Endothelial cell of umbilical vein (primary cell): ENCODE measurements around the gene FHIT. TPM values are rescaled to one million over a fixed set of nuclear protein-coding genes. Genes with fewer than 3 reads are reported as not detected.

Experiments used
- BruUV-seq: library from RNA; stranded (reverse); fragments of 400-500 nt; replicated peaks from 2 replicates; lab custom pipeline; 2021; lab: Mats Ljungman, UMichigan
- CTCF ChIA-PET: fragments of 300-600, 350-600 bp; sonication (Branson Sonifier 250); formaldehyde crosslinking; loops from one replicate; lab custom pipeline; 2021; ENCODE audit warnings: antibody characterized with exemption, inconsistent platforms; lab: Charles Lee
- POLR2A ChIA-PET: fragments of 300-600, 350-600 bp; sonication (Branson Sonifier 250); formaldehyde crosslinking; loops from one replicate; lab custom pipeline; 2021; ENCODE audit warnings: antibody characterized with exemption, inconsistent platforms; lab: Charles Lee
- DNase-seq: peaks from one replicate; pipeline ENCODE4 v3.0.0-alpha.2; 2011; ENCODE audit warnings: low read depth, low spot score
- FAIRE-seq: peaks from 2 replicates; lab custom pipeline; 2011; peaks lifted over from hg19 to GRCh38; lab: Jason Lieb, UNC
- H2AFZ ChIP-seq: 2 replicates; pipeline ENCODE4 v1.6.0; 2012; ENCODE audit warnings: low read depth, low read length, control low read depth, inconsistent platforms
- H3K27ac ChIP-seq: 2 replicates; pipeline ENCODE4 v1.5.1; 2011; ENCODE audit warnings: low read depth, mild to moderate bottlenecking, control low read depth, low read length, moderate library complexity; ENCODE audit not compliant: insufficient read depth
- H3K27me3 ChIP-seq, 2 experiments: 2 replicates each; pipeline versions ENCODE4 v1.6.0 to v1.6.1; 2011; ENCODE audit warnings: low read length in 2 of 2, mixed read lengths in 1 of 2; ENCODE audit not compliant: control insufficient read depth in 2 of 2, insufficient read depth in 2 of 2
- H3K36me3 ChIP-seq, 2 experiments: 2 replicates in 1 of 2; 3 replicates in 1 of 2; pipeline ENCODE4 v1.5.1; 2011; ENCODE audit warnings: low read length in 2 of 2, mild to moderate bottlenecking in 1 of 2, moderate library complexity in 1 of 2; ENCODE audit not compliant: control insufficient read depth in 2 of 2, insufficient read depth in 2 of 2; ENCODE audit errors: extremely low read depth in 1 of 2
- H3K4me1 ChIP-seq: 3 replicates; pipeline ENCODE4 v1.5.1; 2011; ENCODE audit warnings: mild to moderate bottlenecking, low read length; ENCODE audit not compliant: control insufficient read depth, insufficient read depth; ENCODE audit errors: extremely low read depth
- H3K4me2 ChIP-seq: 2 replicates; pipeline ENCODE4 v1.6.1; 2011; ENCODE audit warnings: low read length, control low read depth, mixed read lengths; ENCODE audit not compliant: insufficient read depth
- H3K4me3 ChIP-seq, 3 experiments: fragments of 200-600 bp in 1 of 3; sonication (generic), shearing (Covaris generic) in 1 of 3; replicated peaks in 1 of 3; 2 replicates each; pipeline ENCODE4 v1.5.1; 2011 to 2016; ENCODE audit warnings: control low read depth in 3 of 3, low read length in 3 of 3, mild to moderate bottlenecking in 2 of 3, inconsistent platforms in 1 of 3, low read depth in 1 of 3, moderate library complexity in 1 of 3; ENCODE audit not compliant: insufficient read depth in 1 of 3
- H3K79me2 ChIP-seq: 2 replicates; pipeline ENCODE4 v1.6.0; 2012; ENCODE audit warnings: low read length, inconsistent platforms; ENCODE audit not compliant: control insufficient read depth, insufficient read depth
- H3K9ac ChIP-seq: replicated peaks from 2 replicates; pipeline ENCODE3; 2011; ENCODE audit warnings: low read length, control low read depth; ENCODE audit not compliant: insufficient read depth; ENCODE audit errors: extremely low read depth
- H3K9me1 ChIP-seq: replicated peaks from 3 replicates; pipeline ENCODE4 v1.6.0; 2011; ENCODE audit warnings: mild to moderate bottlenecking, low read length; ENCODE audit not compliant: control insufficient read depth, insufficient read depth; ENCODE audit errors: extremely low read depth
- H3K9me3 ChIP-seq: replicated peaks from 2 replicates; pipeline ENCODE4 v1.5.1; 2012; ENCODE audit warnings: low read length, inconsistent platforms; ENCODE audit not compliant: control insufficient read depth, insufficient read depth
- H4K20me1 ChIP-seq: replicated peaks from 2 replicates; pipeline ENCODE3; 2011; ENCODE audit warnings: mild to moderate bottlenecking, low read length; ENCODE audit not compliant: control insufficient read depth, insufficient read depth; ENCODE audit errors: extremely low read depth
- EZH2 ChIP-seq: IDR thresholded peaks from 2 replicates; pipeline ENCODE4 v1.6.1; 2012; ENCODE audit warnings: borderline replicate concordance, low read depth, mild to moderate bottlenecking, moderate library complexity, low read length, inconsistent platforms; ENCODE audit not compliant: severe bottlenecking
- FOS ChIP-seq: IDR thresholded peaks from 2 replicates; pipeline ENCODE4 v1.6.1; 2011; ENCODE audit warnings: mild to moderate bottlenecking, low read length, moderate library complexity, borderline replicate concordance; ENCODE audit not compliant: insufficient read depth
- GATA2 ChIP-seq: IDR thresholded peaks from 2 replicates; pipeline ENCODE4 v1.7.0; 2011; ENCODE audit warnings: low read depth, mild to moderate bottlenecking, moderate library complexity, mixed read lengths, low read length; ENCODE audit not compliant: insufficient read length, insufficient read depth
- JUN ChIP-seq: IDR thresholded peaks from 2 replicates; pipeline ENCODE4 v1.6.1; 2011; ENCODE audit warnings: borderline replicate concordance, low read depth; ENCODE audit not compliant: insufficient read length, insufficient read depth
- MYC ChIP-seq: IDR thresholded peaks from one replicate; pipeline ENCODE4 v1.6.1; 2011; ENCODE audit warnings: mild to moderate bottlenecking, low read depth, low read length
- POLR2A ChIP-seq: IDR thresholded peaks from 2 replicates; pipeline ENCODE4 v1.6.1; 2012; ENCODE audit warnings: low read depth, mild to moderate bottlenecking, control low read depth, low read length
- POLR2AphosphoS5 ChIP-seq: IDR thresholded peaks from 2 replicates; pipeline ENCODE4 v1.6.1; 2012; ENCODE audit warnings: low read depth, mild to moderate bottlenecking, control low read depth, low read length, moderate library complexity; ENCODE audit not compliant: insufficient read depth
- dilution Hi-C: fragments of 300-500 bp; cut with MboI; formaldehyde crosslinking; loops from one replicate; pipeline ENCODE4 v1.15.0; 2019; ENCODE audit warnings: low sequenced_read_pairs; ENCODE audit not compliant: extremely low pct_ligation_motif_present
- intact Hi-C: fragments of 100-400 bp; cut with micrococcal nuclease; formaldehyde crosslinking; loops from one replicate; pipeline ENCODE4 v1.10.0; 2022
- polyA plus RNA-seq, 4 experiments: library from polyadenylated mRNA; depleted of rRNA in 3 of 4; stranded (reverse) in 3 of 4; unstranded in 1 of 4; fragments of >200 nt; gene quantifications; 2 replicates each; pipeline versions ENCODE4 v1.2.1 to v1.2.3, GENCODE V29; 2011 to 2012; ENCODE audit warnings: missing spikeins in 1 of 4
- total RNA-seq: library from RNA; stranded (reverse); gene quantifications from 2 replicates; pipeline ENCODE4 v1.2.3, GENCODE V29; 2021
- TF ChIP-seq, protein P1 (sequence below), 2 donors: IDR thresholded peaks; 1 replicate in 1 of 2; 2 replicates in 1 of 2; pipeline ENCODE4 v1.5.1; 2011; ENCODE audit warnings: low read length in 2 of 2, mild to moderate bottlenecking in 2 of 2, moderate library complexity in 2 of 2, control low read depth in 1 of 2, inconsistent platforms in 1 of 2, low read depth in 1 of 2; ENCODE audit not compliant: insufficient read depth in 1 of 2; ENCODE audit errors: extremely low read depth in 1 of 2
- TF ChIP-seq, protein P2 (sequence below): IDR thresholded peaks from 2 replicates; pipeline ENCODE4 v1.6.1; 2011; ENCODE audit not compliant: insufficient read depth, insufficient read length

FHIT gene
- total and polyA plus RNA-seq, 2 donors (not counting 3 experiments of a cell fraction or from before 2014, with no cell fraction given): 0.47 to 2.2 TPM

DNA sequence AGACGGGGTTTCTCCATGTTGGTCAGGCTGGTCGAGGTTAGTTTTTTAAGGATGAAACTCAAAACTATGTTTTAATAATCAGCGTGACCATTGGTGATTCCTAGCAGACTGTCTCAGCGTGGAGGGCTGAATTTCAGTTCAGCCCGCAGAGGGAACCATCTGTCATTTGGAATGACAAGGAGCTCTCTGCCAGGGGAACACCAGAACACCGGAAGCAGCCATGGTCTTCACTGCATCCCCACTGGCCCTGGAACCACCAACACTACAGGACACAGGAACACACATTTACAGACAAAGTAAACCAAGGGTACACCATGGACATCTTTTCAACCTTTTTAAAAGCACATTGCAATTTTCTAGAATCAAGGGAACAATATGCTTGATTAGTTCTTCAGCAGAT, 424.7 kb downstream of the FHIT start:
- ChIA-PET POLR2A (no interaction called here), CTCF (no interaction called here)
- Histone ChIP-seq H3K27ac (no peak overlapping the region), H3K4me1 (no peaks in the 10 kb centered on the region), H4K20me1 (no peaks in the 10 kb centered on the region), H3K9me1 (no peaks in the 10 kb centered on the region), H3K27me3 (no peaks in the 10 kb centered on the region), H3K79me2 (no peaks in the 10 kb centered on the region), H3K36me3 (no peaks in the 10 kb centered on the region), H3K9ac (no peak overlapping the region), H3K4me3 (no peak overlapping the region), H2AFZ (no peak overlapping the region), H3K4me2 (no peak overlapping the region), H3K9me3 (no peaks in the 10 kb centered on the region)
- DNase-seq (no peak), FAIRE-seq (no peak)
- BruUV-seq: no TSS peak
- dilution Hi-C loops (no loop called here), intact Hi-C loops (no loop called here)
- TF ChIP-seq JUN (no peak), EZH2 (no peak), FOS (no peak), POLR2AphosphoS5 (no peak), POLR2A (no peak), MYC (no peak), GATA2 (no peak)
- TF ChIP-seq, protein P1, sequence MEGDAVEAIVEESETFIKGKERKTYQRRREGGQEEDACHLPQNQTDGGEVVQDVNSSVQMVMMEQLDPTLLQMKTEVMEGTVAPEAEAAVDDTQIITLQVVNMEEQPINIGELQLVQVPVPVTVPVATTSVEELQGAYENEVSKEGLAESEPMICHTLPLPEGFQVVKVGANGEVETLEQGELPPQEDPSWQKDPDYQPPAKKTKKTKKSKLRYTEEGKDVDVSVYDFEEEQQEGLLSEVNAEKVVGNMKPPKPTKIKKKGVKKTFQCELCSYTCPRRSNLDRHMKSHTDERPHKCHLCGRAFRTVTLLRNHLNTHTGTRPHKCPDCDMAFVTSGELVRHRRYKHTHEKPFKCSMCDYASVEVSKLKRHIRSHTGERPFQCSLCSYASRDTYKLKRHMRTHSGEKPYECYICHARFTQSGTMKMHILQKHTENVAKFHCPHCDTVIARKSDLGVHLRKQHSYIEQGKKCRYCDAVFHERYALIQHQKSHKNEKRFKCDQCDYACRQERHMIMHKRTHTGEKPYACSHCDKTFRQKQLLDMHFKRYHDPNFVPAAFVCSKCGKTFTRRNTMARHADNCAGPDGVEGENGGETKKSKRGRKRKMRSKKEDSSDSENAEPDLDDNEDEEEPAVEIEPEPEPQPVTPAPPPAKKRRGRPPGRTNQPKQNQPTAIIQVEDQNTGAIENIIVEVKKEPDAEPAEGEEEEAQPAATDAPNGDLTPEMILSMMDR (IDR thresholded peaks at IDR 0.05; ENCODE audit: extremely low read depth in 1 of 2, insufficient read depth in 1 of 2, low read depth in 1 of 2, low read length in 2 of 2): no peak
- TF ChIP-seq, protein P2, sequence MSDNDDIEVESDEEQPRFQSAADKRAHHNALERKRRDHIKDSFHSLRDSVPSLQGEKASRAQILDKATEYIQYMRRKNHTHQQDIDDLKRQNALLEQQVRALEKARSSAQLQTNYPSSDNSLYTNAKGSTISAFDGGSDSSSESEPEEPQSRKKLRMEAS: no peak
